Suppressor macrophage treated with lipopolysaccharide for 4 hours (primary cell): ENCODE results near the gene UPK3B.
"Not testable (repeated sequence)": the region's sequence is repeated elsewhere in the genome, so short reads cannot be mapped to it uniquely, and the experiment has no call there.

Experiments used
- DNase-seq: peaks from one replicate; pipeline ENCODE4 v3.0.0-alpha.2; 2020

The UPK3B gene

DNA sequence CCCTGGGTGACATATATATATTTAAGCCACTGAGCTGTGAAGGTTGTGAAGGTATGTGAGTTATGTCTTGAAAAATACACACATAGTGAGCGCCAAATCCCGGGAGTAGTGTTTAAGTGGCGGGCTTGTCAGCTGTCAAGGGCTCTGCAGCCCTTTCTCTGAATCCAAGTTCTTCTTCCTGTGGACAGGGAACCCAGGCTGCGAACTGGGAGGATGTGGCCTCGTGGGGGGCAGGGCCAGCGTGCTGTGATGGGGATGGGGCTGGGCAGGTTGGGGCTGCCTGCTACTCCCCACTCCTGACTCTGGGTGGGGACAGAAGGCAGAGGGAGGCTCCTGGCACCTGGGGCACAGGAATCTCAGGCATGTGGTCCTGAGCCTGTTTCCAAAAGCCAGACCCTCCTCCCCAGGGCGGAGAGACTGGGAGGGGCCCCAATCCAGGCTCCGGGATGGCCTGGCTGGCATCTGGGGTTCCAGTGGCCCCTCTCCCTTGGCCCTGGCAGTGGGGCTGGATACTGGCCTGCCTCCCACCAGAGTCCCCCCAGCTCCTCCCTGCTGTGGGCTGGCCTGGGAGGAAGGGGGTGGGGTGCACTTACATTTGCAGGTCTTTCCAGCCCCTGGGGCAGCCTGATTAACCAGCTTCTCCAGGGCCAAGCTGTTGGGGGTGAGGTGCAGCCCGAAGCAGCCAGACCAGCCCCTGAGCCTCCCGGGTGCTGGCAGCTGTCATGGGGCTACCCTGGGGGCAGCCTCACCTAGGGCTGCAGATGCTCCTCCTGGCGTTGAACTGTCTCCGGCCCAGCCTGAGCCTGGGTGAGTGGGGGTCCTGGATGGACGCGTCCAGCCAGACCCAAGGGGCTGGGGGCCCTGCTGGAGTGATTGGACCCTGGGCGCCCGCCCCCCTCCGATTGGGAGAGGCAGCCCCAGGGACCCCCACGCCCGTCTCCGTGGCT is at the start of gene UPK3B:
TSS of gene UPK3B (plus strand) at position 622 of the 947 bp plus-strand sequence. CDS start at position 723, 101 bp downstream.
- no peak for DNase-seq

- not testable (repeated sequence) for DNase-seq
These were observed 49.6 kb upstream of the UPK3B start for GRCh38 chr7:76460767-76461166.

DNA sequence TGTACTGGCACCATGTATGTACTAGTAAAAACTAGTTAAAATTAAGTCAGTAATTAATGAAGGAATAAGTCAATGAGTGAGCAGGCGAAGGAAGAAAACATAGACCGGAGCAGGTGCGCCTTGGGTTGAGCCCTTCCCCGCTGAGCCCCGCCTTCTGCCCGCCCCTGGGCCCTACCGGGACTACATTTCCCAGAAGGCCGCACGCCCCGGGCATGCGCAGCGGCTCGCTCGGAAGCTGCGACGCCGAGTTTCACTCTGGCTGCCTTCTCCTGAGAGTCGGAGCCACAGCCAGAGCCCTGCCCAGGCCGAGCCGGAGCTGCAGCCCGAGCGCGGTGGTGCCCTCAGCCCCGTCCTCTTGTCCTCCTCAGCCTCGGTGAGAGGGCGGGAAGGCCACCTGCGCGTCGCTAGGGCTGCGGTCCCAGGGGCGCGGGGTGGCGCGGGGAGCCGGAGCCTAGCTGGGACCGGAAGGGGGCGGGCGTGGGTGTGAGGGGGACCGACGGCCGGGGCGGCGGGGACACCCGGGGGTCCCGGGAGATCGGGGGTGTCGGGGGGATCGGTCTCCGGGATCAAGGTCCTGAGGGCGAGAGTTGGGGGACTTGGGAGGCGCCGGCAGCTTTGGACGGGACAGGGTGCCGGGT is 48.8 kb upstream of the UPK3B start, which contains the start of gene DTX2:
TSS of gene DTX2 (plus strand) at position 246 of the 638 bp plus-strand sequence. CDS start 18,801 bp downstream, outside the sequence.
- not testable (repeated sequence) for DNase-seq

GRCh38 chr7:76462271-76462882 is 48.0 kb upstream of the UPK3B start:
- not testable (repeated sequence) for DNase-seq

- DNase-seq: not testable (repeated sequence)
These were observed 45.4 kb upstream of the UPK3B start for GRCh38 chr7:76464959-76465358.

DNA sequence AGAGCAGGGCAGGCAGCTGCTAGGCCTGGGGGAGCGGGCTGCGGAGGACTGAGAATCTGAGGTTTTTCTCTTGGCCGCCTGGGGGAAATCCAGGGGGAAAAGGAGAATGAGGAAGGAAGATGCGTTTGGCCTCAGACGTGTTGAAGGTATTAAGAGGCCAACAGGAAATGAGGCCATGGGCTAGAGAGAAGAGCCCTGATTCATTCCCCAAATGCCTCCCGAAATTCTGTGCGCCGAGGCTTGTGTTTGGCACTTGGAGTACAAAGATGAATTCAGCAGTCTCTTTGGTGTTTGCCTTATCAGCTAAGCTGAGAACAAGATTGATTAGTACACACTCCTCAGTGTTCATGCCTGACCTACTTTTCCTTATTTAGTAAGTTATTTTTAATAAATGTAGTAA is 44.4 kb upstream of the UPK3B start:
- not testable (repeated sequence) for DNase-seq

DNA sequence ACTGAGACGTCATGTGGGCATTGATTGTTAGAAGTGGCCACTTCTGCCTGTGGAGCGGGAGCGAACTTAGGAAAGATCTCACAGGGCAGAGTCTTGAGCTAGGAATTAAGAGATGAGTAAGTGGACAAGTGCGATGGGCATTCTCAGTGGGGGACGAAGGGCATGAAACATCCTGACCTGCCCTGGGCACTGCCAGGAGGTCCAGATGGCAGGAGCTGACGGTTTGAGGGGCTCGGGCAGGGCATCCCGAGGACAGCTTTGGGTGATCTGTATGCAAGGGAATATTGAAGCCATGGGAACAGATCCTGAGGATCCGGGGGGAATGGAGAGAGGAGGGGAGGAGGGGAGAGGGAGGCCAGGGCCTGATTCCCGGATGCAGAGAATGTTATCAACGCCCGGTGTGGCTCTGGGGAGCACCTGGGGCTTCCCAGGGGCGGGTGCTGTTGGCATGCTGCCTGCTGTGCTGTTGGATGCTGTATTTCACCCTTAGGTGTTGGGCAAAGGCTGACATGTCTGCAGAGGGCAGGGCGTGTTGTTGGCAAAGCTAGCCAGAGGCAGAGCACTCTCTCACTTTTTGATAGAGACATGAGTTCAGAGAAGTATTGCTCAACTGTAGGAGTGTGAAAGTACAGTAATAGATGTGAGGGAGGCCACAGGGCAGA is 42.5 kb upstream of the UPK3B start:
- DNase-seq: not testable (repeated sequence)

DNA sequence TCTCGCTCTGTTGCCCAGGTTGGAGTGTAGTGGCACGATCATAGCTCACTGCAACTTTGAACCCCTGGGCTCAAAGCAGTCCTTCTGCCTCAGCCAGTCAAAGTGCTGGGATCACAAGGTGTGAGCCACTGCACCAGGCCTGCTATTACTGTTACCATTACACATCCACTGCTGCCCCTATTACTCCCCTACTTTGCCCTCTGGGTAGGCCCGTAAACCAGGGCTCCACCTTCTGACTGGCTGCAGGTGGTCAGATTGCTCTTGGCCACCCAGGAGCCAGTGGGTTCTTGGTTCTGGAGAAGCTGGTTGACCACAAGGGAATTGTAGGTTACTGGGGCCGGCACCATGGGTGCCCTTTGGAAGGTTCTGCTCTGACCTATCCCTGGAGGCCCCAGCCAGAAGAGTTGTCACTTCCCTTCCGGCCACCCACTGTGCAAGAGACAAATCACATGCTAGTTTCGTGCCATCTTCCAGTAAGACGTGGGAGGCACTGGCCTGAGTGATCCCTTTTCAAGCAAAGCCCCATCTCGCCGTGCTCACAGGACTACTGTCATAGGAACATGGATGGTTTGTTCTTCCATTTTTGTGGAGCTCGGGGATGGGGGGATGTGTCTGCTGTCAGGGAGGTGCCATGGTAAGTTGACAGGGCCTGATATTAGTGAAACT is 38.7 kb upstream of the UPK3B start:
- peak; percentile 65 for DNase-seq

GRCh38 chr7:76473097-76473496 is 37.3 kb upstream of the UPK3B start:
- not testable (repeated sequence) for DNase-seq

GRCh38 chr7:76476280-76476679 is 34.1 kb upstream of the UPK3B start:
- DNase-seq: not testable (repeated sequence)

DNA sequence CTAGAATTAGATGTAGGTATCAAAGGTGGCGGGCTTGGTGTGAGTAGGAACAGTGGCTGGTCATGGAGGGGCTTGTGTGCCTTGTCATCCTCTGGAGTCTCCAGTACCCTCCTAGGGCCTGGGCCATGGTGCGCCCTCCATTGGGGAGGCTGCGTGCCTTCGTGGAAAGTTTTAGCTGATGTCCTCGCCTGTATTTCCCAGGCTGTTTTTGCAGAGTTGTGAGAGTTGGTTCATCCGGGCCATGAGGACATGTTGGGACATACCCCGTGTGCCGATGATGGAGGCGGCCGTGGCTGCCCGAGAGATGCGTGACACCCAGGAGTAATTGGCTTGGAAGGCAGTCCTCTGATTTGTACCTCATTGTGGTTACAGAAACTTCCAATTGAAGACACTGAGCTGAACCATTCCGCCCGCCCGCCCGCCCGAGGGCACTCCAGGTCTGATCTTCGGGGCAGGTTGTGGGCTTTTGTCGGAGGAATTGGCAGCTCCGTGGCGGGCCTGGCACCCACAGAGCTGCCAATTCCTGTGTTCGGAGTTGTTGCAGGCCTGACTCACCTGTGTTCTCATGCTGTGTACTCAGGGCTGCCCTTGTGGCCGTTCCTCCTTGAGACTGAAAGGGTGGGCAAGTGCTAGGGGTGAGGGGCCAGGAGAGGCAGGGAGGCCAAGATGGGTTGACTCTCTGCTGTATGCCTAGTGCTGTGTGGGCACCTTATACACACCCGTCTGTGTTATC is 33.4 kb upstream of the UPK3B start:
- not testable (repeated sequence) for DNase-seq

DNA sequence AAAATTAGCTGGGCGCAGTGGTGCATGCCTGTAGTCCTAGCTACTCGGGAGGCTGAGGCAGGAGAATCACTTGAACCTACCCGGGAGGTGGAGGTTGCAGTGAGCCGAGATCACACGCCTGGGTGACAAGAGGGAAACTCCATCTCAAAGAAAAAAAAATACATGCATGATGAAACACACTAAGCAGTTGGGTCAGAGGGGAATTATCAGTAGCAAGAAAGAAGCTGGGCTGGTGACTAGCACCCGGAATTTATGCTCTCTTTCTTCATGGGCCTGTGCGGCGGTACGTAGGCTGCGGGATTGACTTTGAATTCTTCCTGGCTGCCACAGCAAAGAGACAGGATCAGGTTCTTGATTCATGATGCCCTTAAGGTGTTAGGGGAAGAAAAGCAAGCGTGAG is 30.7 kb upstream of the UPK3B start:
- DNase-seq: peak; percentile 39

- not testable (repeated sequence) for DNase-seq
These were observed 29.7 kb upstream of the UPK3B start for GRCh38 chr7:76480403-76481253.

- DNase-seq: not testable (repeated sequence)
These were observed 27.7 kb upstream of the UPK3B start for GRCh38 chr7:76482660-76483059.

GRCh38 chr7:76483081-76483480 is 27.3 kb upstream of the UPK3B start:
- not testable (repeated sequence) for DNase-seq

- DNase-seq: not testable (repeated sequence)
These were observed 25.9 kb upstream of the UPK3B start for GRCh38 chr7:76484456-76484855.

- DNase-seq: not testable (repeated sequence)
These were observed 24.3 kb upstream of the UPK3B start for GRCh38 chr7:76485822-76486610.

DNA sequence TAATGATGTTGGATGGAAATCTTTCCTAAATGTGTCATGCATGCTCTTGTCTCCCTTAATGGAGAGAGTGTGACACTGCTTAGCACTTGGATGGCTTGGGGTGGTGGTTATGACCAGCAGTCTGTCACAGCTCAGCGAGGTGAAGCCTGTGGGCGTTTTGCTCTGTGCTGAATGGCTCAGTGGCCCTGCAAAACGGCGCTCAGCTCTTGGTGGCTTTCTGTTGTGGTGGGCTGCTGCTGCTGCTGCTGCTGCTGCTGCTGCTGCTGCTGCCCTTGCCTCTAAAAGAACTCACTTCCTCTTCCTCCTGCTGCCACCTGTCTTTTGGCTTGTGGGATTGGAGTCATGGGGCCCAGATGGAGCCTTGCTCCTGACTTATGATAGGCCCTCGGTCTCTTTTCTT is 23.7 kb upstream of the UPK3B start:
- not testable (repeated sequence) for DNase-seq

GRCh38 chr7:76487969-76488368 is 22.4 kb upstream of the UPK3B start:
- not testable (repeated sequence) for DNase-seq
